ENCODE measurements around the gene FHL1. TPM values are rescaled to one million over a fixed set of nuclear protein-coding genes. Genes with fewer than 3 reads are reported as not detected.
A peak's percentile ranks its signal among the peaks of the same experiment; 100 is the strongest.

The FHL1 gene
- polyA plus RNA-seq, 1 of the 3 experiments (the other 2 are of a cell fraction) = 57.8 TPM

- Histone ChIP-seq H4K20me1 (ENCODE audit: insufficient read depth) (no peaks in the 10 kb centered on the region), H3K9ac (peak overlapping the region; percentile 6; the same call in 1 of the 2 replicates), H2AFZ (ENCODE audit: low read depth) (no peak overlapping the region), H3K79me2 (ENCODE audit: insufficient read depth) (peaks cover 5% of the 10 kb centered on the region; the same call in 1 of the 2 replicates), H3K4me2 (peak overlapping the region; percentile 26), H3K9me3 (no peaks in the 10 kb centered on the region), H3F3A (replicated peaks; ENCODE audit: insufficient read depth) (peaks cover 5% of the 10 kb centered on the region), H3K4me3 (ENCODE audit: low read depth in 2 of 2, low read length in 1 of 2) (no peak overlapping the region), H3K36me3 (replicated peaks in 1 of 2; ENCODE audit: control insufficient read depth in 1 of 2, insufficient read depth in 2 of 2, low read length in 1 of 2) (no peaks in the 10 kb centered on the region), H3K27me3 (ENCODE audit: insufficient read depth) (peaks cover 6% of the 10 kb centered on the region; the same call in 1 of the 2 replicates), H3K27ac (ENCODE audit: low read depth in 2 of 2, low read length in 1 of 2) (peak overlapping the region; percentile 63 to 80), H3K4me1 (ENCODE audit: control insufficient read depth in 1 of 2, insufficient read depth in 2 of 2, low read depth in 1 of 2, low read length in 1 of 2) (peaks cover 11 to 16% of the 10 kb centered on the region in 2 experiments), H3K9me2 (no peaks in the 10 kb centered on the region)
- POLR2A ChIA-PET = interaction anchor here (0.5 kb wide), 1 partner anchor 100 kb away, joined by 3 read pairs; no protein-coding TSS in a partner anchor
- peak; percentile 69 for DNase-seq
- 19% methylated on average over 11 of the region's 17 CpGs for WGBS (ENCODE audit: low lambda C conversion rate)
- CTCF ChIA-PET = no interaction called here
- TF ChIP-seq TAF1 (IDR thresholded peaks at IDR 0.05; ENCODE audit: borderline replicate concordance, low read depth, low read length) = no peak
- peak; percentile 75 for TF ChIP-seq GATA2 (CRISPR knock-in tag; IDR thresholded peaks at IDR 0.05)
- TF ChIP-seq EZH2phosphoT487 (IDR thresholded peaks at IDR 0.05; ENCODE audit: borderline replicate concordance, low read depth) = no peak
- TF ChIP-seq, protein P1, sequence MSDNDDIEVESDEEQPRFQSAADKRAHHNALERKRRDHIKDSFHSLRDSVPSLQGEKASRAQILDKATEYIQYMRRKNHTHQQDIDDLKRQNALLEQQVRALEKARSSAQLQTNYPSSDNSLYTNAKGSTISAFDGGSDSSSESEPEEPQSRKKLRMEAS (IDR thresholded peaks at IDR 0.05; ENCODE audit: low read depth) = no peak
- no peak for TF ChIP-seq YY1 (IDR thresholded peaks at IDR 0.05; ENCODE audit: low read depth)
- TF ChIP-seq POLR2AphosphoS5 (IDR thresholded peaks at IDR 0.05; ENCODE audit: low read depth, low read length) = peak; percentile 39; the same call in 1 of the 2 replicates
- TF ChIP-seq EP300 (IDR thresholded peaks at IDR 0.05; ENCODE audit: borderline replicate concordance in 1 of 2, low read depth in 1 of 2, low read length in 1 of 2) = peak in 1 of 2 experiments; percentile 62; a peak in 2 of 4 replicates
- TF ChIP-seq FOSL2 (IDR thresholded peaks at IDR 0.05; ENCODE audit: borderline replicate concordance, low read depth) = peak; percentile 46; the same call in 1 of the 2 replicates
- no peak for TF ChIP-seq SIN3A (IDR thresholded peaks at IDR 0.05; ENCODE audit: borderline replicate concordance, low read depth, low read length)
- TF ChIP-seq, protein P2, sequence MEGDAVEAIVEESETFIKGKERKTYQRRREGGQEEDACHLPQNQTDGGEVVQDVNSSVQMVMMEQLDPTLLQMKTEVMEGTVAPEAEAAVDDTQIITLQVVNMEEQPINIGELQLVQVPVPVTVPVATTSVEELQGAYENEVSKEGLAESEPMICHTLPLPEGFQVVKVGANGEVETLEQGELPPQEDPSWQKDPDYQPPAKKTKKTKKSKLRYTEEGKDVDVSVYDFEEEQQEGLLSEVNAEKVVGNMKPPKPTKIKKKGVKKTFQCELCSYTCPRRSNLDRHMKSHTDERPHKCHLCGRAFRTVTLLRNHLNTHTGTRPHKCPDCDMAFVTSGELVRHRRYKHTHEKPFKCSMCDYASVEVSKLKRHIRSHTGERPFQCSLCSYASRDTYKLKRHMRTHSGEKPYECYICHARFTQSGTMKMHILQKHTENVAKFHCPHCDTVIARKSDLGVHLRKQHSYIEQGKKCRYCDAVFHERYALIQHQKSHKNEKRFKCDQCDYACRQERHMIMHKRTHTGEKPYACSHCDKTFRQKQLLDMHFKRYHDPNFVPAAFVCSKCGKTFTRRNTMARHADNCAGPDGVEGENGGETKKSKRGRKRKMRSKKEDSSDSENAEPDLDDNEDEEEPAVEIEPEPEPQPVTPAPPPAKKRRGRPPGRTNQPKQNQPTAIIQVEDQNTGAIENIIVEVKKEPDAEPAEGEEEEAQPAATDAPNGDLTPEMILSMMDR (IDR thresholded peaks at IDR 0.05) = peak; percentile 24
- TF ChIP-seq ELF1 (IDR thresholded peaks at IDR 0.05) = no peak
- peak; percentile 7; the same call in 1 of the 2 replicates for TF ChIP-seq RAD21 (IDR thresholded peaks at IDR 0.05; ENCODE audit: low read length)
- TF ChIP-seq MEF2A (IDR thresholded peaks at IDR 0.05; ENCODE audit: borderline replicate concordance, low read depth) = peak; percentile 89
- TF ChIP-seq FOXM1 (IDR thresholded peaks at IDR 0.05; ENCODE audit: low read depth) = 0 out of 2 replicates have a peak, but pooled peaks have one; percentile 37
- no peak for TF ChIP-seq USF2 (IDR thresholded peaks at IDR 0.05; ENCODE audit: borderline replicate concordance, low read depth, low read length)
- no peak for TF ChIP-seq ZBTB33 (IDR thresholded peaks at IDR 0.05; ENCODE audit: borderline replicate concordance, low read depth)
- TF ChIP-seq SMC3 (IDR thresholded peaks at IDR 0.05; ENCODE audit: low read depth, low read length) = no peak; the same call in 1 of the 2 replicates
- peak; percentile 38 for TF ChIP-seq PBX3 (IDR thresholded peaks at IDR 0.05)
- TF ChIP-seq NFIC (IDR thresholded peaks at IDR 0.05; ENCODE audit: borderline replicate concordance) = peak; percentile 71
- no peak for TF ChIP-seq FOXJ3 (CRISPR knock-in tag; IDR thresholded peaks at IDR 0.05)
- no peak for TF ChIP-seq GABPA (IDR thresholded peaks at IDR 0.05; ENCODE audit: low read depth)
- peak; percentile 54 for TF ChIP-seq JUND (IDR thresholded peaks at IDR 0.05)
- TF ChIP-seq NRF1 (IDR thresholded peaks at IDR 0.05; ENCODE audit: low read depth, low read length) = no peak
- 0 out of 2 replicates have a peak, but pooled peaks have one; percentile 7 for TF ChIP-seq RXRA (IDR thresholded peaks at IDR 0.05; ENCODE audit: borderline replicate concordance, low read depth)
- peak; percentile 81 for TF ChIP-seq TCF12 (IDR thresholded peaks at IDR 0.05)
- no peak; the same call in 1 of the 2 replicates for TF ChIP-seq MXI1 (IDR thresholded peaks at IDR 0.05; ENCODE audit: low read depth, low read length)
- no peak for TF ChIP-seq IRF3 (IDR thresholded peaks at IDR 0.05; ENCODE audit: low read depth, low read length)
These were observed 21.8 kb downstream of the FHL1 start for GRCh38 chrX:136168929-136169735.
